Vagina (tissue), 2 donors: ENCODE measurements around the gene CSF1R. TPM values are rescaled to one million over a fixed set of nuclear protein-coding genes. Genes with fewer than 3 reads are reported as not detected.
A peak's percentile ranks its signal among the peaks of the same experiment; 100 is the strongest.

Experiments
- DNase-seq, 2 donors: peaks; one replicate each; pipeline ENCODE4 v3.0.0-alpha.2; 2017; ENCODE audit errors: extremely low spot score in 2 of 2
- H3K27ac ChIP-seq: fragments of 200-600 bp; sonication (generic); one replicate; pipeline ENCODE4 v1.5.1; 2019
- H3K27me3 ChIP-seq: fragments of 200-600 bp; sonication (generic); one replicate; pipeline ENCODE4 v1.5.1; 2019
- H3K36me3 ChIP-seq, 2 donors: fragments of 200-600 bp; sonication (generic); one replicate each; pipeline ENCODE4 v1.5.1; 2017 to 2019
- H3K4me1 ChIP-seq: fragments of 200-600 bp; sonication (generic); one replicate; pipeline ENCODE4 v1.5.1; 2019
- H3K4me3 ChIP-seq, 2 donors: fragments of 200-600 bp; sonication (generic); 1 replicate in 1 of 2; 2 replicates in 1 of 2; pipeline ENCODE4 v1.5.1; 2016 to 2019
- H3K9me3 ChIP-seq: fragments of 200-600 bp; sonication (generic); one replicate; pipeline ENCODE4 v1.5.1; 2019
- POLR2A ChIP-seq, 2 donors: fragments of 450-650 bp; IDR thresholded peaks; one replicate each; pipeline ENCODE4 v1.6.1; 2017; ENCODE audit warnings: antibody characterized with exemption in 2 of 2, mild to moderate bottlenecking in 2 of 2, moderate library complexity in 2 of 2
- POLR2AphosphoS5 ChIP-seq, 2 donors: sonication (generic); formaldehyde crosslinking; IDR thresholded peaks; one replicate each; pipeline ENCODE4 v1.9.0; 2017; ENCODE audit warnings: antibody characterized with exemption in 2 of 2, mild to moderate bottlenecking in 2 of 2, low read depth in 1 of 2; ENCODE audit not compliant: insufficient read depth in 1 of 2
- intact Hi-C: fragments of 100-400 bp; cut with DNase I; formaldehyde crosslinking; loops from one replicate; pipeline ENCODE4 v1.15.1; 2023
- total RNA-seq: library from RNA; depleted of rRNA; stranded (reverse); fragments of >200 nt; gene quantifications from one replicate; pipeline ENCODE4 v1.2.3, GENCODE V29; 2016
- TF ChIP-seq, protein P1 (sequence below), 3 experiments: fragments of 450-650 bp in 2 of 3; fragments of 200-600 bp in 1 of 3; sonication (generic) in 1 of 3; IDR thresholded peaks; one replicate each; pipeline ENCODE4 v1.5.1; 2017 to 2019; ENCODE audit warnings: antibody characterized with exemption in 3 of 3, mild to moderate bottlenecking in 2 of 3, moderate library complexity in 2 of 3

Gene CSF1R
- total RNA-seq, 1 donor from 2014 or later, result 21.4 TPM

DNA sequence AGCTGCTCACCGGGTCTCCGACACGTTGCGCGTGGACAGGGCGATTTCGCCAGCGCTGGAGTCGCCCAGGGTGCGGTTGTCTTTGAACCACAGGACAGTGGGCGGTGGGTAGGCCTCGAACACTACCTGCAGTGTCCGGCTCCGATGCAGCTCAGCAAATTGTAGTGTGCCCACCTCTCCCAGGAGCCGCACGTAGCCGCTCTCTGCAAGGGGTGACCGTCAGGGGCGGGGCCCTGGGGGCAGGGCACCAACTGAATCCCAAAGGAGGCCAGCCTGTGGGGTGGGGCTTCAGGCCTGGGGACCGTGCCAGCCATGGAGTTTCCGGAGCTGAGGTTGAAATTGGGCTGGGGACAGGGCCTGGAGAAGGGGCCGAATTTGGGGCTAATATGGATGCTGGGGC is 46.4 kb upstream of the CSF1R start:
- Histone ChIP-seq H3K4me1 (peaks cover 75% of the 10 kb centered on the region), H3K36me3 (peaks cover 0 to 34% of the 10 kb centered on the region in 2 donors), H3K27me3 (no peaks in the 10 kb centered on the region), H3K27ac (peak overlapping the region; percentile 83), H3K4me3 (peak overlapping the region in 1 of 2 donors; percentile 6), H3K9me3 (no peaks in the 10 kb centered on the region)
- no peak for DNase-seq
- TF ChIP-seq POLR2AphosphoS5 (IDR thresholded peaks at IDR 0.05; ENCODE audit: insufficient read depth in 1 of 2, low read depth in 1 of 2) (peak in 1 of 2 donors; percentile 56), POLR2A (IDR thresholded peaks at IDR 0.05) (no peak)
- TF ChIP-seq, protein P1, sequence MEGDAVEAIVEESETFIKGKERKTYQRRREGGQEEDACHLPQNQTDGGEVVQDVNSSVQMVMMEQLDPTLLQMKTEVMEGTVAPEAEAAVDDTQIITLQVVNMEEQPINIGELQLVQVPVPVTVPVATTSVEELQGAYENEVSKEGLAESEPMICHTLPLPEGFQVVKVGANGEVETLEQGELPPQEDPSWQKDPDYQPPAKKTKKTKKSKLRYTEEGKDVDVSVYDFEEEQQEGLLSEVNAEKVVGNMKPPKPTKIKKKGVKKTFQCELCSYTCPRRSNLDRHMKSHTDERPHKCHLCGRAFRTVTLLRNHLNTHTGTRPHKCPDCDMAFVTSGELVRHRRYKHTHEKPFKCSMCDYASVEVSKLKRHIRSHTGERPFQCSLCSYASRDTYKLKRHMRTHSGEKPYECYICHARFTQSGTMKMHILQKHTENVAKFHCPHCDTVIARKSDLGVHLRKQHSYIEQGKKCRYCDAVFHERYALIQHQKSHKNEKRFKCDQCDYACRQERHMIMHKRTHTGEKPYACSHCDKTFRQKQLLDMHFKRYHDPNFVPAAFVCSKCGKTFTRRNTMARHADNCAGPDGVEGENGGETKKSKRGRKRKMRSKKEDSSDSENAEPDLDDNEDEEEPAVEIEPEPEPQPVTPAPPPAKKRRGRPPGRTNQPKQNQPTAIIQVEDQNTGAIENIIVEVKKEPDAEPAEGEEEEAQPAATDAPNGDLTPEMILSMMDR (IDR thresholded peaks at IDR 0.05), result no peak
- intact Hi-C loops, result loop anchor here (5.0 kb wide), 2 partner anchors 85 to 1275 kb away; no protein-coding TSS in a partner anchor

DNA sequence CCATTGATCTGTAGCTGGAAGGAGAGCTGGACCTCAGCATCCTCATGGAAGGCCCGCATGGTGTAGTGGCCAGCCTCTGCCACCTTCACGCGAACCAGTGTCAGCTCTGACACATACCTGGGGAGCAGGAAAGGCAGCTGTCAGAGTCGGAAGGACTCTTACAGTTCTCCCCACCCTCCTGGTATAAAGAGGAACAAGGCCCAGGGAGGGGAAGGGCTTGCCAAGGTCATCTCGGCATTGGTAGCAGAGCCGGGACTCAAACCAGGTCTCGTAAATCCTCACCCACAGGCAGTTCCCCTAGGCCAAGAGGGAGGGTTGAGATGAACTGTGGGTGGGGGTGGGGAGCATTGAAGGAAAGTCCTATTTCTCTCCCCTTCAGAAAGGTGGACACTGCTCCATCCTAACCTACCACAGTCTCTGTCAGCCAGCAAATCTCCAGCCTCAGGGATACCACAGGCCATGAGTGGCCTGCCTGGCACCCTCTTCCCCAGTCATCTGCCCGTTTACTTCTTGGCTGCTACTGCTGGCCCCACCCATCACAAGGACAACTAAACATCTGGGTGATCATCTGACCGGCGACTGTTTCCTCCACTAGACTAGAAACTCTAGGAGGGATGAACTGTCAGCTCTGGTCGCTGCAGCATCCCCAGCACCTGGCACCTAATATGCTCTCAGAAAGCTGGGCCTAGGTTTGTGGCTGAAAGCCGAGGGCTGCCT is 45.8 kb upstream of the CSF1R start:
- no peak for DNase-seq
- H3K4me1 ChIP-seq, result peaks cover 69% of the 10 kb centered on the region
- intact Hi-C loops, result loop anchor here (5.0 kb wide), 2 partner anchors 85 to 1275 kb away; no protein-coding TSS in a partner anchor
- no peaks in the 10 kb centered on the region for H3K9me3 ChIP-seq
- TF ChIP-seq, protein P1 (IDR thresholded peaks at IDR 0.05), result no peak
- no peak for TF ChIP-seq POLR2A (IDR thresholded peaks at IDR 0.05)
- no peak for TF ChIP-seq POLR2AphosphoS5 (IDR thresholded peaks at IDR 0.05; ENCODE audit: insufficient read depth in 1 of 2, low read depth in 1 of 2)
- H3K27me3 ChIP-seq, result no peaks in the 10 kb centered on the region
- H3K36me3 ChIP-seq, result peaks cover 0 to 37% of the 10 kb centered on the region in 2 donors
- peak overlapping the region; percentile 83 for H3K27ac ChIP-seq
- peak overlapping the region in 1 of 2 donors; percentile 6 for H3K4me3 ChIP-seq

DNA sequence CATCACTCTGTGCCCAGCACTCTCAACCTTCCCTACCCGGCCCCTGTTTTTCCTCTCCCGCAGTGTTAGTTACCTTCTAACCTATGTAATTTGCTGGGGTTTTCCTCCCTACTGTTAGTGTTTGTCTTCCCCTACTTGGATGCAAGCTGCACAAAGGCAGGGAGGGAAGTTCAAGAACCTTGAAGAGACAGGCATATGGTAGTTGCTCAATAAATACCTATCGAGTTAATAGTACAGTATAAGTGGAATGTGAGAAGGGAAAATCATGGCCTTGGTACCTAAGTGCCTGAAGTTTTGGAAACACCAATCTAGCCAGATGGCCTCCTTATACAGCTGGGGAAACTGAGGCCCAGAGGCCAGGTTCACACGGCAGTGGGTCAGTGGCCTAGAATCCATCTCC is 45.1 kb upstream of the CSF1R start:
- Histone ChIP-seq H3K4me1 (peaks cover 62% of the 10 kb centered on the region), H3K27me3 (no peaks in the 10 kb centered on the region), H3K9me3 (no peaks in the 10 kb centered on the region), H3K36me3 (peaks cover 0 to 42% of the 10 kb centered on the region in 2 donors), H3K27ac (peak overlapping the region; percentile 83), H3K4me3 (no peak overlapping the region)
- intact Hi-C loops, result loop anchor here (5.0 kb wide), 2 partner anchors 86 to 1274 kb away; no protein-coding TSS in a partner anchor
- no peak for DNase-seq
- TF ChIP-seq POLR2AphosphoS5 (IDR thresholded peaks at IDR 0.05; ENCODE audit: insufficient read depth in 1 of 2, low read depth in 1 of 2), result no peak
- TF ChIP-seq POLR2A (IDR thresholded peaks at IDR 0.05), result no peak
- TF ChIP-seq, protein P1 (IDR thresholded peaks at IDR 0.05), result no peak

DNA sequence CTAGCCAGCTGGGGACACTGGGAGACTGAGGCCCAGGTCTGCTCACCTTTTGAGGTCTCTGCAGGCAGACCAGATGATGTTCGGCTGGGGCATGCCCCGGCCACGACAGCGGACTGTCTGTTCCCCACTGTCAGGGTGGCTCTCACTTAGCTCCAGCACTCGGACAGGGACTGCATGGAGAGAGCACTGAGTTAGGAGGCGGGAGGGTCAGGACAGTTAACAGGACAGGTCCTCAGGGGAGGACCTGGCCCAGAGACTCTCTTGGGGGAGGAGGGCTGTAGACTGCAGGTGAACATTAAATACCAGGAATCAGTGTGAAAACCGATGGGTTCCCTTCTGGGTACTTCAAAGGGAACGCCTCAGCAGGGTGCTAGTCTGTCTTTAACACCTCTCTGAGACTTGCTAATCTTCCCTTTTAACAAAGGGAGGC is 44.2 kb upstream of the CSF1R start:
- H3K4me1 ChIP-seq, result peaks cover 53% of the 10 kb centered on the region
- H3K4me3 ChIP-seq, result no peak overlapping the region
- no peak for TF ChIP-seq POLR2A (IDR thresholded peaks at IDR 0.05)
- TF ChIP-seq, protein P1 (IDR thresholded peaks at IDR 0.05), result no peak
- no peak for TF ChIP-seq POLR2AphosphoS5 (IDR thresholded peaks at IDR 0.05; ENCODE audit: insufficient read depth in 1 of 2, low read depth in 1 of 2)
- no peaks in the 10 kb centered on the region for H3K9me3 ChIP-seq
- DNase-seq, result no peak
- no peaks in the 10 kb centered on the region for H3K27me3 ChIP-seq
- H3K27ac ChIP-seq, result peak overlapping the region; percentile 83
- peaks cover 0 to 41% of the 10 kb centered on the region in 2 donors for H3K36me3 ChIP-seq
- intact Hi-C loops, result loop anchor here (5.0 kb wide), 2 partner anchors 87 to 1273 kb away; no protein-coding TSS in a partner anchor
